ENCODE measurements around the gene CA9. TPM values are rescaled to one million over a fixed set of nuclear protein-coding genes. Genes with fewer than 3 reads are reported as not detected.

Gene CA9
- total RNA-seq, 1 donor from 2014 or later, result 0.55 TPM

DNA sequence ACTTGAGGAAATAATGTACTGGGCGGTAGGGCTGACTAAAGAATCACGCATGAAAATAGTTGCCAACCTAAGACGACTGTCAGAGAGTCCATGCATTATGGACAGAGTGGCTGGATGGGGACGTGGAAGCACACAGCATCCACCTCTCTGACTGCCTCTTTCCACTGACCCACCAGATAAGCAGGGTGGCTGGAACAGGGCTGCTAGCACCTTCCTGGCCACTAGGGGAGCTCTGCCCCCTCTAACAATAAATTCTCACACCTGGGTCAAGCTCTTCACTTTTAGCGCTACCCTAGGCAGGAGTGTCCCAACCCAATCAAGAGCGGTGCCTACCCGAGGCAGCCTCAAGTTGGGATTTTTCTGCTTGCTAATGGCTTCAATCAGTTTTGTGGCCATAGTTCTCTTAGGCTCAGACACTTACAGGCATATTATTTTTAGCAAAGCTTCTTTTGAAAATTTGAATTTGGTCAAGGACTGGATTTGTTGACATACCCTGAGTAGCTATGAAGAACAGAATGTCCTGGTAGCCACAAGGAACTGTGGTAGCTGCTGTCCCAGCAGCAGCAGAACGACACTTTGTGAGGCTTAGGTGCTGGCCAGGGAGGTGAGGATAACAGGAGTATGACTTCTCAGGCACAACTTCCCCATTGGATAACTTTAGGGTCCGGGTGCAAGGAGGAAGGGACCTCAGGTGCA is 22.9 kb downstream of the CA9 start:
- Histone ChIP-seq H3K27ac (peak overlapping the region; percentile 78), H3K4me3 (no peak overlapping the region), H3K36me3 (peaks cover 56% of the 10 kb centered on the region), H3K4me1 (peaks cover 12% of the 10 kb centered on the region), H3K9me3 (no peaks in the 10 kb centered on the region), H3K27me3 (no peaks in the 10 kb centered on the region)
- intact Hi-C loops (cut with DNase I), result no loop called here
- peak; percentile 90 for ATAC-seq
- TF ChIP-seq, protein P1, sequence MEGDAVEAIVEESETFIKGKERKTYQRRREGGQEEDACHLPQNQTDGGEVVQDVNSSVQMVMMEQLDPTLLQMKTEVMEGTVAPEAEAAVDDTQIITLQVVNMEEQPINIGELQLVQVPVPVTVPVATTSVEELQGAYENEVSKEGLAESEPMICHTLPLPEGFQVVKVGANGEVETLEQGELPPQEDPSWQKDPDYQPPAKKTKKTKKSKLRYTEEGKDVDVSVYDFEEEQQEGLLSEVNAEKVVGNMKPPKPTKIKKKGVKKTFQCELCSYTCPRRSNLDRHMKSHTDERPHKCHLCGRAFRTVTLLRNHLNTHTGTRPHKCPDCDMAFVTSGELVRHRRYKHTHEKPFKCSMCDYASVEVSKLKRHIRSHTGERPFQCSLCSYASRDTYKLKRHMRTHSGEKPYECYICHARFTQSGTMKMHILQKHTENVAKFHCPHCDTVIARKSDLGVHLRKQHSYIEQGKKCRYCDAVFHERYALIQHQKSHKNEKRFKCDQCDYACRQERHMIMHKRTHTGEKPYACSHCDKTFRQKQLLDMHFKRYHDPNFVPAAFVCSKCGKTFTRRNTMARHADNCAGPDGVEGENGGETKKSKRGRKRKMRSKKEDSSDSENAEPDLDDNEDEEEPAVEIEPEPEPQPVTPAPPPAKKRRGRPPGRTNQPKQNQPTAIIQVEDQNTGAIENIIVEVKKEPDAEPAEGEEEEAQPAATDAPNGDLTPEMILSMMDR (IDR thresholded peaks at IDR 0.05), result peak; percentile 90
- no peak for DNase-seq

- DNase-seq (no peak), ATAC-seq (peak; percentile 3)
- Histone ChIP-seq H3K4me3 (no peak overlapping the region), H3K4me1 (peaks cover 12% of the 10 kb centered on the region), H3K27ac (peak overlapping the region; percentile 78), H3K9me3 (no peaks in the 10 kb centered on the region), H3K36me3 (peaks cover 64% of the 10 kb centered on the region), H3K27me3 (no peaks in the 10 kb centered on the region)
- intact Hi-C loops (cut with DNase I), result no loop called here
- TF ChIP-seq, protein P1 (IDR thresholded peaks at IDR 0.05), result no peak
Observed at GRCh38 chr9:35697486-35697885, 23.8 kb downstream of the CA9 start.

DNA sequence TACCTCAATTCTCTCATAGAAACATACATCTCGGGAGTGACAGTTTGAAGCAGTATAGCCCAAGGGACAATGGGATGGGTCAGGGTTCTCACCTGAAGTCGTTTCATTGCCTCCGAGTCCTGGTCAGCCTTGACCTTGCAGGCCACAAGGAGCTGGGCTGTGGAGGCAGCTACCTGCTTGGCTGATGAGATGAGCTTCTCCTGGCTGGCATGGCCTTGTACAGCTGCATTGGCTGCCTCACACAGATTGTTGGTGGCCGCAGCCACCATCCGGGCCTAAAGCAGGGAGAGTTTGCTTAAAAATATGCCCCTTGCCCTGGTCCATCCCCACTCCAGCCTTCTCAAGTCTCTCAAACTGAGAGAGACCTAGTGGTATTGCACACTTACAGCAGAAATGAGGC is 24.5 kb downstream of the CA9 start:
- Histone ChIP-seq H3K27me3 (no peaks in the 10 kb centered on the region), H3K4me3 (no peak overlapping the region), H3K9me3 (no peaks in the 10 kb centered on the region), H3K36me3 (peaks cover 72% of the 10 kb centered on the region), H3K4me1 (peaks cover 12% of the 10 kb centered on the region), H3K27ac (peak overlapping the region; percentile 78)
- DNase-seq, result no peak
- intact Hi-C loops (cut with DNase I), result no loop called here
- TF ChIP-seq, protein P1 (IDR thresholded peaks at IDR 0.05), result no peak
- ATAC-seq, result no peak

- no peaks in the 10 kb centered on the region for H3K9me3 ChIP-seq
- peaks cover 12% of the 10 kb centered on the region for H3K4me1 ChIP-seq
- TF ChIP-seq, protein P1 (IDR thresholded peaks at IDR 0.05), result no peak
- H3K27ac ChIP-seq, result no peak overlapping the region
- ATAC-seq (no peak), DNase-seq (no peak)
- intact Hi-C loops (cut with DNase I), result no loop called here
- H3K36me3 ChIP-seq, result peaks cover 90% of the 10 kb centered on the region
- no peaks in the 10 kb centered on the region for H3K27me3 ChIP-seq
- H3K4me3 ChIP-seq, result no peak overlapping the region
Observed at GRCh38 chr9:35700031-35700430, 26.3 kb downstream of the CA9 start.

- Histone ChIP-seq H3K27me3 (no peaks in the 10 kb centered on the region), H3K4me3 (no peak overlapping the region), H3K27ac (no peak overlapping the region), H3K4me1 (peaks cover 10% of the 10 kb centered on the region), H3K36me3 (peaks cover 98% of the 10 kb centered on the region), H3K9me3 (no peaks in the 10 kb centered on the region)
- TF ChIP-seq, protein P1 (IDR thresholded peaks at IDR 0.05), result no peak
- ATAC-seq, result no peak
- DNase-seq, result no peak
- intact Hi-C loops (cut with DNase I), result no loop called here
Observed at GRCh38 chr9:35700942-35701341, 27.2 kb downstream of the CA9 start.

All from upper lobe of right lung (tissue), 1 donor.